ENCODE measurements around the gene MPHOSPH6.
"Not testable (repeated sequence)": the region's sequence is repeated elsewhere in the genome, so short reads cannot be mapped to it uniquely, and the experiment has no call there.

The MPHOSPH6 gene

GRCh38 chr16:82167670-82168069 is 2.4 kb downstream of the MPHOSPH6 start:
- DNase-seq, result no peak

- no peak for DNase-seq
Observed at GRCh38 chr16:82160226-82160625, 9.8 kb downstream of the MPHOSPH6 start.

GRCh38 chr16:82157836-82158235 is 12.2 kb downstream of the MPHOSPH6 start:
- no peak for DNase-seq

- DNase-seq, result no peak
Observed at GRCh38 chr16:82157534-82157812, 12.6 kb downstream of the MPHOSPH6 start.

- DNase-seq, result no peak
Observed at GRCh38 chr16:82156761-82157533, 13.1 kb downstream of the MPHOSPH6 start.

GRCh38 chr16:82152641-82153112 is 17.3 kb downstream of the MPHOSPH6 start:
- DNase-seq, result no peak

GRCh38 chr16:82152196-82152595 is 17.8 kb downstream of the MPHOSPH6 start:
- no peak for DNase-seq

- DNase-seq, result no peak
Observed at GRCh38 chr16:82150549-82150948, 19.5 kb downstream of the MPHOSPH6 start.

- DNase-seq, result no peak
Observed at GRCh38 chr16:82149536-82149935, 20.5 kb downstream of the MPHOSPH6 start.

GRCh38 chr16:82147546-82147945 is 22.5 kb downstream of the MPHOSPH6 start:
- no peak for DNase-seq

GRCh38 chr16:82146957-82147356 is 23.1 kb downstream of the MPHOSPH6 start:
- no peak for DNase-seq

- no peak for DNase-seq
Observed at GRCh38 chr16:82146556-82146955, 23.5 kb downstream of the MPHOSPH6 start.

GRCh38 chr16:82139286-82139571 is 30.8 kb downstream of the MPHOSPH6 start:
- DNase-seq, result not testable (repeated sequence)

- DNase-seq, result no peak
Observed at GRCh38 chr16:82138478-82139285, 31.3 kb downstream of the MPHOSPH6 start.

- DNase-seq, result no peak
Observed at GRCh38 chr16:82137822-82138167, 32.2 kb downstream of the MPHOSPH6 start.

- DNase-seq, result no peak
Observed at GRCh38 chr16:82136956-82137821, 32.8 kb downstream of the MPHOSPH6 start.

GRCh38 chr16:82135844-82136243 is 34.2 kb downstream of the MPHOSPH6 start:
- no peak for DNase-seq

- no peak for DNase-seq
Observed at GRCh38 chr16:82134846-82135245, 35.2 kb downstream of the MPHOSPH6 start.

- no peak for DNase-seq
Observed at GRCh38 chr16:82133798-82134197, 36.2 kb downstream of the MPHOSPH6 start.

- no peak for DNase-seq
Observed at GRCh38 chr16:82129881-82130280, 40.1 kb downstream of the MPHOSPH6 start.

GRCh38 chr16:82124651-82125050 is 45.4 kb downstream of the MPHOSPH6 start:
- DNase-seq, result no peak

- DNase-seq, result no peak
Observed at GRCh38 chr16:82119405-82119804, 50.6 kb downstream of the MPHOSPH6 start.

- no peak for DNase-seq
Observed at GRCh38 chr16:82118749-82119148, 51.3 kb downstream of the MPHOSPH6 start.

- DNase-seq, result no peak
Observed at GRCh38 chr16:82116535-82116934, 53.5 kb downstream of the MPHOSPH6 start.
